ENCODE data around the gene TSPAN18.
A peak's percentile ranks its signal among the peaks of the same experiment; 100 is the strongest.
"Not testable (repeated sequence)": the region's sequence is repeated elsewhere in the genome, so short reads cannot be mapped to it uniquely, and the experiment has no call there.

TSPAN18 gene

GRCh38 chr11:44851496-44851895 is 124.7 kb downstream of the TSPAN18 start:
- ATAC-seq, result no peak

- ATAC-seq, result no peak
Observed at GRCh38 chr11:44852159-44852747, 125.5 kb downstream of the TSPAN18 start.

- no peak for ATAC-seq
Observed at GRCh38 chr11:44852952-44853351, 126.2 kb downstream of the TSPAN18 start.

- ATAC-seq, result no peak
Observed at GRCh38 chr11:44853666-44854065, 126.9 kb downstream of the TSPAN18 start.

GRCh38 chr11:44854086-44854485 is 127.3 kb downstream of the TSPAN18 start:
- ATAC-seq, result no peak

GRCh38 chr11:44854741-44855492 is 128.2 kb downstream of the TSPAN18 start:
- peak; percentile 7 to 34 for ATAC-seq

- peak; percentile 62 to 83 for ATAC-seq
Observed at GRCh38 chr11:44855493-44855849, 128.7 kb downstream of the TSPAN18 start.

- ATAC-seq, result no peak
Observed at GRCh38 chr11:44857490-44858090, 130.8 kb downstream of the TSPAN18 start.

GRCh38 chr11:44858796-44859527 is 132.2 kb downstream of the TSPAN18 start:
- ATAC-seq, result no peak

- no peak for ATAC-seq
Observed at GRCh38 chr11:44859528-44859925, 132.8 kb downstream of the TSPAN18 start.

- ATAC-seq, result no peak
Observed at GRCh38 chr11:44860346-44860745, 133.6 kb downstream of the TSPAN18 start.

GRCh38 chr11:44861849-44862557 is 135.2 kb downstream of the TSPAN18 start:
- peak; percentile 100 for ATAC-seq

- ATAC-seq, result no peak
Observed at GRCh38 chr11:44862558-44863101, 135.9 kb downstream of the TSPAN18 start.

GRCh38 chr11:44863231-44863630 is 136.5 kb downstream of the TSPAN18 start:
- no peak for ATAC-seq

- no peak for ATAC-seq
Observed at GRCh38 chr11:44865866-44866272, 139.1 kb downstream of the TSPAN18 start.

GRCh38 chr11:44866286-44866685 is 139.5 kb downstream of the TSPAN18 start:
- ATAC-seq, result no peak

GRCh38 chr11:44868021-44868420 is 141.3 kb downstream of the TSPAN18 start:
- no peak for ATAC-seq

- no peak for ATAC-seq
Observed at GRCh38 chr11:44868455-44869421, 142.0 kb downstream of the TSPAN18 start.

GRCh38 chr11:44870181-44870580 is 143.4 kb downstream of the TSPAN18 start:
- no peak for ATAC-seq

GRCh38 chr11:44870615-44871176 is 143.9 kb downstream of the TSPAN18 start:
- ATAC-seq, result no peak

- not testable (repeated sequence) for ATAC-seq
Observed at GRCh38 chr11:44871682-44872081, 144.9 kb downstream of the TSPAN18 start.
